Gastroesophageal sphincter (tissue), 4 donors: ENCODE results near the gene CNTRL. TPM values are rescaled to one million over a fixed set of nuclear protein-coding genes. Genes with fewer than 3 reads are reported as not detected.
A peak's percentile ranks its signal among the peaks of the same experiment; 100 is the strongest.
"Not testable (repeated sequence)": the region's sequence is repeated elsewhere in the genome, so short reads cannot be mapped to it uniquely, and the experiment has no call there.

Experiments
- ATAC-seq: fragments of 150-250 bp; one replicate; pipeline ENCODE4 v1.9.1; 2016; ENCODE audit warnings: mild to moderate bottlenecking, moderate library complexity
- H3K27ac ChIP-seq, 4 donors: fragments of 200-600 bp; sonication (generic) in 3 of 4; 1 replicate in 3 of 4; 2 replicates in 1 of 4; pipeline ENCODE4 v1.5.1; 2016 to 2019
- H3K27me3 ChIP-seq: fragments of 200-600 bp; sonication (generic); one replicate; pipeline ENCODE4 v1.5.1; 2019
- H3K36me3 ChIP-seq, 2 donors: fragments of 200-600 bp; sonication (generic); one replicate each; pipeline ENCODE4 v1.5.1; 2019; ENCODE audit warnings: control low read depth in 1 of 2
- H3K4me1 ChIP-seq, 3 donors: fragments of 200-600 bp; sonication (generic); 1 replicate in 2 of 3; 2 replicates in 1 of 3; pipeline ENCODE4 v1.5.1; 2016 to 2019; ENCODE audit warnings: control low read depth in 2 of 3
- H3K4me3 ChIP-seq, 2 donors: fragments of 200-600 bp; sonication (generic); one replicate each; pipeline ENCODE4 v1.5.1; 2019; ENCODE audit warnings: mild to moderate bottlenecking in 1 of 2, moderate library complexity in 1 of 2
- H3K9me3 ChIP-seq, 3 donors: fragments of 200-600 bp; sonication (generic); one replicate each; pipeline ENCODE4 v1.5.1; 2017 to 2019; ENCODE audit warnings: control low read depth in 2 of 3
- EP300 ChIP-seq: sonication (generic); formaldehyde crosslinking; IDR thresholded peaks from one replicate; pipeline ENCODE4 v1.6.1; 2017; ENCODE audit warnings: antibody characterized with exemption, mild to moderate bottlenecking
- POLR2A ChIP-seq, 2 donors: fragments of 450-650 bp; IDR thresholded peaks; one replicate each; pipeline ENCODE4 v1.6.1; 2017; ENCODE audit warnings: antibody characterized with exemption in 2 of 2, mild to moderate bottlenecking in 2 of 2, moderate library complexity in 1 of 2
- POLR2AphosphoS5 ChIP-seq: sonication (generic); formaldehyde crosslinking; IDR thresholded peaks from one replicate; pipeline ENCODE4 v1.6.1; 2017; ENCODE audit warnings: antibody characterized with exemption
- WGBS, 2 donors: methylation state at CpG; one replicate each; pipeline ENCODE4 v1.1.5; 2018; ENCODE audit warnings: low coverage in 1 of 2; 5-methylcytosine and 5-hydroxymethylcytosine counted together
- total RNA-seq, 4 donors: library from RNA; depleted of rRNA; stranded (reverse); fragments of >200 nt; gene quantifications; one replicate each; pipeline ENCODE4 v1.1.0, GENCODE V29; 2016
- TF ChIP-seq, protein P1 (sequence below), 4 experiments: fragments of 200-600 bp in 2 of 4; fragments of 450-650 bp in 2 of 4; sonication (generic) in 1 of 4; IDR thresholded peaks; one replicate each; pipeline ENCODE4 v1.5.1; 2017 to 2019; ENCODE audit warnings: antibody characterized with exemption in 4 of 4, mild to moderate bottlenecking in 2 of 4, moderate library complexity in 2 of 4

Gene CNTRL
- total RNA-seq, 4 donors from 2014 or later: 7.3 to 18.7 (median 16.9) TPM

GRCh38 chr9:121075251-121076036 lies 689 bp downstream of the CNTRL start:
- WGBS, 2 donors: 6 to 12% methylated on average over 10 to 14 of the region's 19 CpGs
- TF ChIP-seq POLR2AphosphoS5 (no peak), POLR2A (IDR thresholded peaks at IDR 0.05) (no peak), EP300 (no peak)
- TF ChIP-seq, protein P1, sequence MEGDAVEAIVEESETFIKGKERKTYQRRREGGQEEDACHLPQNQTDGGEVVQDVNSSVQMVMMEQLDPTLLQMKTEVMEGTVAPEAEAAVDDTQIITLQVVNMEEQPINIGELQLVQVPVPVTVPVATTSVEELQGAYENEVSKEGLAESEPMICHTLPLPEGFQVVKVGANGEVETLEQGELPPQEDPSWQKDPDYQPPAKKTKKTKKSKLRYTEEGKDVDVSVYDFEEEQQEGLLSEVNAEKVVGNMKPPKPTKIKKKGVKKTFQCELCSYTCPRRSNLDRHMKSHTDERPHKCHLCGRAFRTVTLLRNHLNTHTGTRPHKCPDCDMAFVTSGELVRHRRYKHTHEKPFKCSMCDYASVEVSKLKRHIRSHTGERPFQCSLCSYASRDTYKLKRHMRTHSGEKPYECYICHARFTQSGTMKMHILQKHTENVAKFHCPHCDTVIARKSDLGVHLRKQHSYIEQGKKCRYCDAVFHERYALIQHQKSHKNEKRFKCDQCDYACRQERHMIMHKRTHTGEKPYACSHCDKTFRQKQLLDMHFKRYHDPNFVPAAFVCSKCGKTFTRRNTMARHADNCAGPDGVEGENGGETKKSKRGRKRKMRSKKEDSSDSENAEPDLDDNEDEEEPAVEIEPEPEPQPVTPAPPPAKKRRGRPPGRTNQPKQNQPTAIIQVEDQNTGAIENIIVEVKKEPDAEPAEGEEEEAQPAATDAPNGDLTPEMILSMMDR (IDR thresholded peaks at IDR 0.05): no peak
- no peaks in the 10 kb centered on the region for H3K9me3 ChIP-seq
- peak overlapping the region; percentile 84 to 96 (median 92) for H3K27ac ChIP-seq
- H3K4me1 ChIP-seq: peaks cover 2 to 33% (median 9%) of the 10 kb centered on the region in 3 donors
- H3K27me3 ChIP-seq: no peaks in the 10 kb centered on the region
- peak; percentile 21 for ATAC-seq
- peaks cover 0 to 4% of the 10 kb centered on the region in 2 donors for H3K36me3 ChIP-seq
- peak overlapping the region; percentile 59 to 82 for H3K4me3 ChIP-seq

- Histone ChIP-seq H3K27me3 (no peaks in the 10 kb centered on the region), H3K4me1 (no peaks in the 10 kb centered on the region), H3K9me3 (no peaks in the 10 kb centered on the region), H3K36me3 (peaks cover 0 to 34% of the 10 kb centered on the region in 2 donors), H3K4me3 (no peak overlapping the region), H3K27ac (no peak overlapping the region)
- WGBS, 2 donors: 43 to 67% methylated on average over 1 of the region's 1 CpG
- no peak for ATAC-seq
- no peak for TF ChIP-seq POLR2A (IDR thresholded peaks at IDR 0.05)
- no peak for TF ChIP-seq POLR2AphosphoS5
- TF ChIP-seq EP300: no peak
- TF ChIP-seq, protein P1 (IDR thresholded peaks at IDR 0.05): no peak
Observed at GRCh38 chr9:121082075-121082474, 7.3 kb downstream of the CNTRL start.

GRCh38 chr9:121085661-121086060 lies 10.9 kb downstream of the CNTRL start:
- 70 to 100% methylated on average over 1 of the region's 1 CpG for WGBS, 2 donors
- Histone ChIP-seq H3K4me3 (no peak overlapping the region), H3K36me3 (peaks cover 0 to 35% of the 10 kb centered on the region in 2 donors), H3K4me1 (no peaks in the 10 kb centered on the region), H3K27ac (no peak overlapping the region), H3K27me3 (no peaks in the 10 kb centered on the region), H3K9me3 (no peaks in the 10 kb centered on the region)
- TF ChIP-seq, protein P1 (IDR thresholded peaks at IDR 0.05): no peak
- TF ChIP-seq POLR2AphosphoS5 (no peak), POLR2A (IDR thresholded peaks at IDR 0.05) (no peak), EP300 (no peak)
- ATAC-seq: no peak

- 70 to 89% methylated on average over 3 of the region's 3 CpGs for WGBS, 2 donors
- Histone ChIP-seq H3K36me3 (peaks cover 0 to 16% of the 10 kb centered on the region in 2 donors), H3K27me3 (no peaks in the 10 kb centered on the region)
Observed at GRCh38 chr9:121088576-121088975, 13.8 kb downstream of the CNTRL start.

DNA sequence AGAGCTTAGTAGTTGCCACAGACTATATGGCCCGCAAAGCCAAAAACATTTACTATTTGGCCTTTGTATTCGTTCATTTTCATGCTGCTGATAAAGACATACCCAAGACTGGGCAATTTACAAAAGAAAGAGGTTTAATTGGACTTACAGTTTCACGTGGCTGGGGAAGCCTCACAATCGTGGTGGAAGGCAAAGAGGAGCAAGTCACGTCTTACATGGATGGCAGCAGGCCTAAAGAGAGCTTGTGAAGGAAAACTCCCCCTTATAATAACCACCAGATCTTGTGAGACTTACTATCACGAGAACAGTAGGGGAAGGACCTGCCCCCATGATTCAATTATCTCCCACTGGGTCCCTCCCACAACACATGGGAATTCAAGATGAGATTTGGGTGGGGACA lies 16.0 kb downstream of the CNTRL start:
- H3K9me3 ChIP-seq, H3K4me1 ChIP-seq, ATAC-seq, H3K27me3 ChIP-seq, H3K27ac ChIP-seq, H3K4me3 ChIP-seq: not testable (repeated sequence)
- WGBS, 2 donors: 81 to 85% methylated on average over 4 to 6 of the region's 6 CpGs
- peaks cover 0 to 23% of the 10 kb centered on the region in 2 donors for H3K36me3 ChIP-seq

More at GRCh38 chr9:121088576-121088975, 13.8 kb downstream of the CNTRL start:
- H3K4me3 ChIP-seq: no peak overlapping the region
- ATAC-seq: no peak
- H3K27ac ChIP-seq: no peak overlapping the region
- H3K4me1 ChIP-seq: no peaks in the 10 kb centered on the region
- TF ChIP-seq POLR2AphosphoS5: no peak
- TF ChIP-seq, protein P1 (IDR thresholded peaks at IDR 0.05): no peak
- TF ChIP-seq EP300: no peak
- TF ChIP-seq POLR2A (IDR thresholded peaks at IDR 0.05): no peak
- no peaks in the 10 kb centered on the region for H3K9me3 ChIP-seq
